Parathyroid adenoma (tissue), 2 donors: Measurements from ENCODE around the gene GDI2.

Experiments used
- H2AFZ ChIP-seq: fragments of 300-600 bp; sonication (generic); one replicate; pipeline ENCODE4 v1.7.0; 2017; ENCODE audit warnings: antibody characterized with exemption, mild to moderate bottlenecking
- H3K27ac ChIP-seq: fragments of 300-600 bp; sonication (generic); one replicate; pipeline ENCODE4 v1.7.0; 2017
- H3K27me3 ChIP-seq: fragments of 300-600 bp; sonication (generic); one replicate; pipeline ENCODE4 v1.7.0; 2017; ENCODE audit warnings: low read length; ENCODE audit not compliant: control insufficient read depth, insufficient read depth
- H3K36me3 ChIP-seq: fragments of 300-600 bp; sonication (generic); one replicate; pipeline ENCODE4 v1.7.0; 2017; ENCODE audit warnings: low read length; ENCODE audit not compliant: control insufficient read depth, insufficient read depth
- H3K4me1 ChIP-seq: fragments of 300-600 bp; sonication (generic); one replicate; pipeline ENCODE4 v1.7.0; 2017; ENCODE audit warnings: control low read depth
- H3K4me2 ChIP-seq: fragments of 300-600 bp; sonication (generic); one replicate; pipeline ENCODE4 v1.7.0; 2017; ENCODE audit warnings: low read length
- H3K4me3 ChIP-seq: fragments of 300-600 bp; sonication (generic); one replicate; pipeline ENCODE4 v1.7.0; 2017; ENCODE audit warnings: low read depth, low read length
- H3K79me2 ChIP-seq: fragments of 300-600 bp; sonication (generic); one replicate; pipeline ENCODE4 v1.7.0; 2017; ENCODE audit warnings: control low read depth
- H3K9ac ChIP-seq: fragments of 300-600 bp; sonication (generic); one replicate; pipeline ENCODE4 v1.7.0; 2017; ENCODE audit warnings: mild to moderate bottlenecking
- H3K9me3 ChIP-seq: fragments of 300-600 bp; sonication (generic); one replicate; pipeline ENCODE4 v1.7.0; 2017; ENCODE audit warnings: low read length; ENCODE audit not compliant: control insufficient read depth
- CTCF ChIP-seq: fragments of 300-600 bp; sonication (generic); IDR thresholded peaks from one replicate; pipeline ENCODE4 v1.7.0; 2017; ENCODE audit warnings: antibody characterized with exemption, mild to moderate bottlenecking
- donor health status: primary hyperparathyroidism.

Gene GDI2

GRCh38 chr10:5741276-5741675 is 72.0 kb downstream of the GDI2 start:
- no peak for TF ChIP-seq CTCF
- Histone ChIP-seq H3K36me3 (no peaks in the 10 kb centered on the region), H3K4me2 (no peak overlapping the region)

DNA sequence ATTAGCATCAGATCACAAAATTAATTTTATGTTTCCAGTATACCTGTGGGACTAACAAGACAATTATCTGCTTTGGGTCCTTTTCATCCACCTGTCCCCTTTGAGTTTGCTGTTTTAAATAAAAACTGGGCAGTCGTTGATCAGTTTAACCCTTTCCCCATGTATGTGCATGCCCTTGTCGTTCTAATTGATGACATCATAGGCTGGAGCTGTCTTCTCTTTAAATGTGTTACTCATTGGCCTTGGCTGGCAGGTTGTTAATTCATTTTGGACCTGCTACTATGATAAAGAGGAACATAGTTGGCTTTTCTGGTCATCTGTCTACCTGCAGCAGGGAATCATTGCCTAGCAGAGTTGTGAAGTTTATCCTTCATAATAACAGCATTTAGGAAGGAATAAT is 74.8 kb downstream of the GDI2 start:
- Histone ChIP-seq H2AFZ (no peak overlapping the region), H3K4me1 (no peaks in the 10 kb centered on the region), H3K4me2 (no peak overlapping the region), H3K27ac (no peak overlapping the region), H3K4me3 (no peak overlapping the region), H3K79me2 (no peaks in the 10 kb centered on the region), H3K9me3 (no peaks in the 10 kb centered on the region), H3K9ac (no peak overlapping the region), H3K27me3 (no peaks in the 10 kb centered on the region), H3K36me3 (no peaks in the 10 kb centered on the region)
- TF ChIP-seq CTCF: no peak

More at GRCh38 chr10:5741276-5741675, 72.0 kb downstream of the GDI2 start:
- no peak overlapping the region for H3K27ac ChIP-seq
- H3K27me3 ChIP-seq: no peaks in the 10 kb centered on the region
- no peak overlapping the region for H3K9ac ChIP-seq
- H3K4me1 ChIP-seq: no peaks in the 10 kb centered on the region
- no peak overlapping the region for H3K4me3 ChIP-seq
- no peak overlapping the region for H2AFZ ChIP-seq
- H3K9me3 ChIP-seq: no peaks in the 10 kb centered on the region
- H3K79me2 ChIP-seq: no peaks in the 10 kb centered on the region

GRCh38 chr10:5737352-5737751 is 75.9 kb downstream of the GDI2 start:
- no peak overlapping the region for H3K27ac ChIP-seq
- no peaks in the 10 kb centered on the region for H3K79me2 ChIP-seq
- H2AFZ ChIP-seq: no peak overlapping the region
- H3K4me2 ChIP-seq: no peak overlapping the region
- TF ChIP-seq CTCF: no peak
- H3K9ac ChIP-seq: no peak overlapping the region
- H3K4me3 ChIP-seq: no peak overlapping the region
- H3K9me3 ChIP-seq: no peaks in the 10 kb centered on the region
- H3K36me3 ChIP-seq: no peaks in the 10 kb centered on the region
- no peaks in the 10 kb centered on the region for H3K4me1 ChIP-seq
- H3K27me3 ChIP-seq: no peaks in the 10 kb centered on the region

GRCh38 chr10:5736591-5736990 is 76.6 kb downstream of the GDI2 start:
- H3K4me3 ChIP-seq: no peak overlapping the region
- no peaks in the 10 kb centered on the region for H3K36me3 ChIP-seq
- H3K4me1 ChIP-seq: no peaks in the 10 kb centered on the region
- no peak overlapping the region for H3K9ac ChIP-seq
- no peaks in the 10 kb centered on the region for H3K27me3 ChIP-seq
- TF ChIP-seq CTCF: no peak
- no peaks in the 10 kb centered on the region for H3K9me3 ChIP-seq
- no peaks in the 10 kb centered on the region for H3K79me2 ChIP-seq
- H3K4me2 ChIP-seq: no peak overlapping the region
- H2AFZ ChIP-seq: no peak overlapping the region
- H3K27ac ChIP-seq: no peak overlapping the region

DNA sequence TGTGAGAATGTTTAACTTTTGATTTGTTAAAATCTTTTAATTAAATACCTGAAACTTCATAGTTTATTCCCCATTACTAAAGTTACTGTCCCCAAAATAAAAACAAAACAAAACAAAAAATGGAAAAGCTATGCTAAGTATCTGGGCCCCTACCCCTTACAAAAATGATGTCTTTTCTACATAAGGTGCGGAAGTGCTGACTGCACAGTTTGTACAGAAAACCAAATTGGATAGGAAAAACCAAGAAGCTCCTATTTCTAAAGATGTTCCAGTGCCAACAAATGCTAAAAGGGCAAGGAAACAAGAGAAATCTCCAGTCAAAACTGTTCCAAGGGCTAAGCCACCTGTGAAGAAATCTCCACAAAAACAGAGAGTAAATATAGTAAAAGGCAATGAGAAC is 78.1 kb downstream of the GDI2 start:
- H3K4me1 ChIP-seq: no peaks in the 10 kb centered on the region
- H3K79me2 ChIP-seq: no peaks in the 10 kb centered on the region
- no peak overlapping the region for H3K27ac ChIP-seq
- H3K9ac ChIP-seq: no peak overlapping the region
- H3K4me3 ChIP-seq: no peak overlapping the region
- TF ChIP-seq CTCF: no peak
- no peaks in the 10 kb centered on the region for H3K9me3 ChIP-seq
- no peaks in the 10 kb centered on the region for H3K27me3 ChIP-seq
- H2AFZ ChIP-seq: no peak overlapping the region
- no peak overlapping the region for H3K4me2 ChIP-seq
- no peaks in the 10 kb centered on the region for H3K36me3 ChIP-seq
